EH (cell line): ENCODE results near the gene MYO1A.

ENCODE experiments used
- DNase-seq: peaks from one replicate; pipeline ENCODE4 v3.0.0-alpha.2; 2015; ENCODE audit warnings: low read depth

Gene MYO1A

GRCh38 chr12:57012600-57013465, 37.1 kb downstream of the MYO1A start:
- no peak for DNase-seq

- DNase-seq = no peak
These were observed 38.2 kb downstream of the MYO1A start for GRCh38 chr12:57011438-57012424.

- DNase-seq = no peak
These were observed 39.2 kb downstream of the MYO1A start for GRCh38 chr12:57010627-57011247.

- no peak for DNase-seq
These were observed 39.8 kb downstream of the MYO1A start for GRCh38 chr12:57009949-57010626.

- peak; percentile 77 for DNase-seq
These were observed 41.8 kb downstream of the MYO1A start for GRCh38 chr12:57008178-57008577.

GRCh38 chr12:57006809-57007475, 43.0 kb downstream of the MYO1A start:
- DNase-seq = no peak

GRCh38 chr12:57005980-57006808, 43.7 kb downstream of the MYO1A start, which contains the start of gene ZBTB39:
Gene ZBTB39 (minus strand): TSS chr12:57006546. CDS start chr12:57004917, 1,629 bp downstream.
- peak; percentile 66 for DNase-seq

GRCh38 chr12:57004651-57005050, 45.3 kb downstream of the MYO1A start:
- no peak for DNase-seq

GRCh38 chr12:57003395-57003794, 46.5 kb downstream of the MYO1A start:
- DNase-seq = no peak

GRCh38 chr12:57001448-57001906, 48.5 kb downstream of the MYO1A start:
- peak; percentile 63 for DNase-seq

- DNase-seq = peak; percentile 25
These were observed 49.5 kb downstream of the MYO1A start for GRCh38 chr12:57000393-57000792.

GRCh38 chr12:56999456-56999855, 50.5 kb downstream of the MYO1A start:
- DNase-seq = peak; percentile 24

- no peak for DNase-seq
These were observed 50.9 kb downstream of the MYO1A start for GRCh38 chr12:56998981-56999380.

- no peak for DNase-seq
These were observed 51.6 kb downstream of the MYO1A start for GRCh38 chr12:56998316-56998715.

GRCh38 chr12:56996793-56997545, 53.0 kb downstream of the MYO1A start:
- DNase-seq = no peak

- DNase-seq = no peak
These were observed 53.9 kb downstream of the MYO1A start for GRCh38 chr12:56995930-56996496.

GRCh38 chr12:56995201-56995929, 54.6 kb downstream of the MYO1A start:
- no peak for DNase-seq

GRCh38 chr12:56994231-56994746, 55.6 kb downstream of the MYO1A start:
- no peak for DNase-seq
